Keratinocyte (primary cell): Measurements from ENCODE around the gene EDC3. TPM values are rescaled to one million over a fixed set of nuclear protein-coding genes. Genes with fewer than 3 reads are reported as not detected.

Experiments used
- DNase-seq: peaks from one replicate; pipeline ENCODE4 v3.0.0-alpha.2; 2011; ENCODE audit warnings: low read depth, missing footprints, low spot score
- FAIRE-seq: peaks from 2 replicates; lab custom pipeline; 2011; peaks lifted over from hg19 to GRCh38; lab: Jason Lieb, UNC
- H2AFZ ChIP-seq: 2 replicates; pipeline ENCODE4 v1.6.0; 2012; ENCODE audit warnings: low read length, control low read depth, inconsistent platforms; ENCODE audit not compliant: control insufficient read depth
- H3K27ac ChIP-seq: 2 replicates; pipeline ENCODE4 v1.5.1; 2011; ENCODE audit warnings: low read length; ENCODE audit not compliant: control insufficient read depth, insufficient read depth
- H3K27me3 ChIP-seq: 3 replicates; pipeline ENCODE4 v1.6.0; 2011; ENCODE audit warnings: low read length; ENCODE audit not compliant: control insufficient read depth, insufficient read depth; ENCODE audit errors: extremely low read depth
- H3K36me3 ChIP-seq, 2 experiments: 2 replicates in 1 of 2; 3 replicates in 1 of 2; pipeline ENCODE4 v1.5.1; 2011; ENCODE audit warnings: low read length in 2 of 2, mild to moderate bottlenecking in 1 of 2; ENCODE audit not compliant: control insufficient read depth in 2 of 2, insufficient read depth in 2 of 2; ENCODE audit errors: extremely low read depth in 1 of 2
- H3K4me1 ChIP-seq: 3 replicates; pipeline ENCODE4 v1.5.1; 2011; ENCODE audit warnings: low read length; ENCODE audit not compliant: control insufficient read depth, insufficient read depth; ENCODE audit errors: extremely low read depth
- H3K4me2 ChIP-seq: 3 replicates; pipeline ENCODE4 v1.6.0; 2011; ENCODE audit warnings: low read depth, low read length; ENCODE audit not compliant: control insufficient read depth, insufficient read depth; ENCODE audit errors: extremely low read depth
- H3K4me3 ChIP-seq, 3 experiments: fragments of 200-600 bp in 1 of 3; sonication (generic) in 1 of 3; 2 replicates in 2 of 3; 3 replicates in 1 of 3; pipeline ENCODE4 v1.5.1; 2011 to 2016; ENCODE audit warnings: low read length in 3 of 3, mild to moderate bottlenecking in 3 of 3, control low read depth in 2 of 3, inconsistent platforms in 1 of 3, low read depth in 1 of 3, mixed read lengths in 1 of 3, mixed run types in 1 of 3, moderate library complexity in 1 of 3; ENCODE audit not compliant: control insufficient read depth in 2 of 3, insufficient read depth in 2 of 3; ENCODE audit errors: extremely low read depth in 1 of 3
- H3K79me2 ChIP-seq: 2 replicates; pipeline ENCODE4 v1.6.0; 2012; ENCODE audit warnings: low read length; ENCODE audit not compliant: control insufficient read depth, insufficient read depth
- H3K9ac ChIP-seq: 3 replicates; pipeline ENCODE4 v1.6.0; 2011; ENCODE audit warnings: low read length; ENCODE audit not compliant: control insufficient read depth, insufficient read depth; ENCODE audit errors: extremely low read depth
- H3K9me1 ChIP-seq: 3 replicates; pipeline ENCODE4 v1.6.0; 2011; ENCODE audit warnings: low read length; ENCODE audit not compliant: control insufficient read depth, insufficient read depth; ENCODE audit errors: extremely low read depth
- H3K9me3 ChIP-seq: 2 replicates; pipeline ENCODE4 v1.5.1; 2012; ENCODE audit warnings: low read depth, low read length; ENCODE audit not compliant: control insufficient read depth
- H4K20me1 ChIP-seq: 3 replicates; pipeline ENCODE4 v1.6.0; 2011; ENCODE audit warnings: low read length; ENCODE audit not compliant: control insufficient read depth, insufficient read depth; ENCODE audit errors: extremely low read depth
- EZH2 ChIP-seq: IDR thresholded peaks from one replicate; pipeline ENCODE4 v1.6.1; 2012; ENCODE audit warnings: inconsistent platforms, mild to moderate bottlenecking, low read length, moderate library complexity
- dilution Hi-C: fragments of 300-500 bp; cut with MboI; formaldehyde crosslinking; loops from one replicate; pipeline ENCODE4 v1.7.0; 2020; ENCODE audit warnings: low sequenced_read_pairs; ENCODE audit not compliant: extremely low pct_ligation_motif_present
- polyA plus RNA-seq, 5 experiments: library from polyadenylated mRNA; depleted of rRNA in 3 of 5; stranded (reverse) in 3 of 5; stranded (forward) in 1 of 5; unstranded in 1 of 5; fragments of >200 nt; gene quantifications; 1 replicate in 1 of 5; 2 replicates in 3 of 5; 3 replicates in 1 of 5; pipeline versions ENCODE4 v1.2.1 to v1.2.3, GENCODE V29; 2011 to 2012; ENCODE audit warnings: missing spikeins in 2 of 5, low read depth in 1 of 5, low replicate concordance in 1 of 5
- TF ChIP-seq, protein P1 (sequence below), 3 experiments: IDR thresholded peaks in 1 of 3; conservative IDR thresholded peaks in 1 of 3; optimal IDR thresholded peaks in 1 of 3; 2 replicates in 2 of 3; 3 replicates in 1 of 3; pipeline versions ENCODE3 to v1.5.1; 2011; ENCODE audit warnings: low read length in 3 of 3, mild to moderate bottlenecking in 3 of 3, moderate library complexity in 2 of 3, control low read depth in 1 of 3, inconsistent platforms in 1 of 3; ENCODE audit not compliant: insufficient read depth in 2 of 3; ENCODE audit errors: extremely low read depth in 1 of 3

The EDC3 gene
- polyA plus RNA-seq, 1 donor (not counting 4 experiments of a cell fraction or from before 2014, with no cell fraction given) = 33.6 TPM

DNA sequence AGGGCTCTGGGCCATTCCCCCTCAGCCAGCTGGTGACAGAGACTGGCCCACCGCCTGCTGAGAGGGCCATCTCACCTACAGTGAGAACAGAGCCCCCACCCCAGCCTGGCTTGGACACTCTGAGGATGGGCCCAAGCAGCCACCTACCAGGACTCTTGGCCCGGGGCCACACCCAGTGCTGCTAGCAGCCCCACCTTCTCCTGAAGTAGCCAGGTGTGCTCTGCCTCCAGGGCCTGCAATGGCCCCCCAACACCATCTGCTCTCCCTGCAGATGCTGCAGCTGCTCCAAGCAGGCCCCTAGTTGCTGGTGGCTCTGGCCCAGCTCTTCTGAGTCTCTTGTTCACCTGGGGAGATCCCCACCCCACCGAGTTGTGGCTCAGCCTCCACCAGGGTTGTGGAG is 87.0 kb downstream of the EDC3 start:
- Histone ChIP-seq H3K27ac (no peak overlapping the region), H3K79me2 (no peaks in the 10 kb centered on the region), H2AFZ (no peak overlapping the region), H3K9me3 (no peaks in the 10 kb centered on the region), H3K27me3 (peaks cover 11% of the 10 kb centered on the region), H3K4me1 (peaks cover 10% of the 10 kb centered on the region), H4K20me1 (no peaks in the 10 kb centered on the region), H3K9me1 (no peaks in the 10 kb centered on the region), H3K9ac (no peak overlapping the region), H3K4me3 (no peak overlapping the region), H3K4me2 (no peak overlapping the region), H3K36me3 (no peaks in the 10 kb centered on the region)
- dilution Hi-C loops = no loop called here
- FAIRE-seq = no peak
- TF ChIP-seq, protein P1, sequence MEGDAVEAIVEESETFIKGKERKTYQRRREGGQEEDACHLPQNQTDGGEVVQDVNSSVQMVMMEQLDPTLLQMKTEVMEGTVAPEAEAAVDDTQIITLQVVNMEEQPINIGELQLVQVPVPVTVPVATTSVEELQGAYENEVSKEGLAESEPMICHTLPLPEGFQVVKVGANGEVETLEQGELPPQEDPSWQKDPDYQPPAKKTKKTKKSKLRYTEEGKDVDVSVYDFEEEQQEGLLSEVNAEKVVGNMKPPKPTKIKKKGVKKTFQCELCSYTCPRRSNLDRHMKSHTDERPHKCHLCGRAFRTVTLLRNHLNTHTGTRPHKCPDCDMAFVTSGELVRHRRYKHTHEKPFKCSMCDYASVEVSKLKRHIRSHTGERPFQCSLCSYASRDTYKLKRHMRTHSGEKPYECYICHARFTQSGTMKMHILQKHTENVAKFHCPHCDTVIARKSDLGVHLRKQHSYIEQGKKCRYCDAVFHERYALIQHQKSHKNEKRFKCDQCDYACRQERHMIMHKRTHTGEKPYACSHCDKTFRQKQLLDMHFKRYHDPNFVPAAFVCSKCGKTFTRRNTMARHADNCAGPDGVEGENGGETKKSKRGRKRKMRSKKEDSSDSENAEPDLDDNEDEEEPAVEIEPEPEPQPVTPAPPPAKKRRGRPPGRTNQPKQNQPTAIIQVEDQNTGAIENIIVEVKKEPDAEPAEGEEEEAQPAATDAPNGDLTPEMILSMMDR (optimal IDR thresholded peaks at IDR 0.05 in 1 of 3, IDR thresholded peaks at IDR 0.05 in 1 of 3, conservative IDR thresholded peaks at IDR 0.05 in 1 of 3; ENCODE audit: extremely low read depth in 1 of 3, insufficient read depth in 2 of 3, low read length in 3 of 3) = no peak
- TF ChIP-seq EZH2 = no peak
- no peak for DNase-seq

DNA sequence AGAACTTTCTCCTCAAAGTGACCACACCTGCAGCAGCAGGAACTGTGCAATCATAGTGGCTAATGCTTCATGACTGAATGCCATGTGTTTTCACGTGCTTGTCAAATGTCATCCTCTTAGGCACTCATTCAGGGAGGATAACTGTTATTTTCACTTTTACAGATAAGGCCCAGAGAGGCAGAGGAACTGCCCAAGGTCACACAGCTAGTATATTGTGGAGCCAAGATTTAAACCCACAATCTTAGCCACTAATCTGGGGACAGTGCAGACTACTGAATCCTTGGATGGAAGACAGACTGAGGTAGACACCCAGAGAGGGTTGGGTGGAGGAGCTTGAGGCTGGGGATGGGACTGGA is 90.1 kb downstream of the EDC3 start:
- DNase-seq (no peak), FAIRE-seq (no peak)
- Histone ChIP-seq H3K9me1 (no peaks in the 10 kb centered on the region), H4K20me1 (no peaks in the 10 kb centered on the region), H3K9ac (no peak overlapping the region), H3K36me3 (peaks cover 0 to 1% of the 10 kb centered on the region in 2 experiments), H3K27me3 (peaks cover 11% of the 10 kb centered on the region), H3K4me2 (no peak overlapping the region), H3K79me2 (no peaks in the 10 kb centered on the region), H3K4me1 (peaks cover under 1% of the 10 kb centered on the region), H3K4me3 (no peak overlapping the region), H3K9me3 (no peaks in the 10 kb centered on the region), H2AFZ (no peak overlapping the region), H3K27ac (no peak overlapping the region)
- TF ChIP-seq, protein P1 (optimal IDR thresholded peaks at IDR 0.05 in 1 of 3, IDR thresholded peaks at IDR 0.05 in 1 of 3, conservative IDR thresholded peaks at IDR 0.05 in 1 of 3; ENCODE audit: extremely low read depth in 1 of 3, insufficient read depth in 2 of 3, low read length in 3 of 3) = no peak
- TF ChIP-seq EZH2 = no peak
- dilution Hi-C loops = no loop called here
